Testis (tissue), 2 donors: ENCODE results near the gene COX14.

Source experiments
- POLR2A ChIP-seq: fragments of 450-650 bp; IDR thresholded peaks from one replicate; pipeline ENCODE4 v1.6.1; 2017; ENCODE audit warnings: antibody characterized with exemption, mild to moderate bottlenecking, moderate library complexity
- TF ChIP-seq, protein P1 (sequence below), 3 experiments: fragments of 450-650 bp in 2 of 3; fragments of 200-600 bp in 1 of 3; sonication (generic) in 1 of 3; IDR thresholded peaks; one replicate each; pipeline ENCODE4 v1.5.1; 2016 to 2019; ENCODE audit warnings: antibody characterized with exemption in 3 of 3, mild to moderate bottlenecking in 2 of 3, moderate library complexity in 1 of 3

- TF ChIP-seq, protein P1, sequence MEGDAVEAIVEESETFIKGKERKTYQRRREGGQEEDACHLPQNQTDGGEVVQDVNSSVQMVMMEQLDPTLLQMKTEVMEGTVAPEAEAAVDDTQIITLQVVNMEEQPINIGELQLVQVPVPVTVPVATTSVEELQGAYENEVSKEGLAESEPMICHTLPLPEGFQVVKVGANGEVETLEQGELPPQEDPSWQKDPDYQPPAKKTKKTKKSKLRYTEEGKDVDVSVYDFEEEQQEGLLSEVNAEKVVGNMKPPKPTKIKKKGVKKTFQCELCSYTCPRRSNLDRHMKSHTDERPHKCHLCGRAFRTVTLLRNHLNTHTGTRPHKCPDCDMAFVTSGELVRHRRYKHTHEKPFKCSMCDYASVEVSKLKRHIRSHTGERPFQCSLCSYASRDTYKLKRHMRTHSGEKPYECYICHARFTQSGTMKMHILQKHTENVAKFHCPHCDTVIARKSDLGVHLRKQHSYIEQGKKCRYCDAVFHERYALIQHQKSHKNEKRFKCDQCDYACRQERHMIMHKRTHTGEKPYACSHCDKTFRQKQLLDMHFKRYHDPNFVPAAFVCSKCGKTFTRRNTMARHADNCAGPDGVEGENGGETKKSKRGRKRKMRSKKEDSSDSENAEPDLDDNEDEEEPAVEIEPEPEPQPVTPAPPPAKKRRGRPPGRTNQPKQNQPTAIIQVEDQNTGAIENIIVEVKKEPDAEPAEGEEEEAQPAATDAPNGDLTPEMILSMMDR (IDR thresholded peaks at IDR 0.05) = no peak
- no peak for TF ChIP-seq POLR2A
Observed at GRCh38 chr12:50166799-50167048, 54.7 kb downstream of the COX14 start.
